ENCODE results near the gene PFDN5. TPM values are rescaled to one million over a fixed set of nuclear protein-coding genes. Genes with fewer than 3 reads are reported as not detected.

The PFDN5 gene
- total and polyA plus RNA-seq, 9 of the 15 experiments (the other 6 are each of a cell fraction or from before 2014, with no cell fraction given): 361 to 1,636 (median 742) TPM

DNA sequence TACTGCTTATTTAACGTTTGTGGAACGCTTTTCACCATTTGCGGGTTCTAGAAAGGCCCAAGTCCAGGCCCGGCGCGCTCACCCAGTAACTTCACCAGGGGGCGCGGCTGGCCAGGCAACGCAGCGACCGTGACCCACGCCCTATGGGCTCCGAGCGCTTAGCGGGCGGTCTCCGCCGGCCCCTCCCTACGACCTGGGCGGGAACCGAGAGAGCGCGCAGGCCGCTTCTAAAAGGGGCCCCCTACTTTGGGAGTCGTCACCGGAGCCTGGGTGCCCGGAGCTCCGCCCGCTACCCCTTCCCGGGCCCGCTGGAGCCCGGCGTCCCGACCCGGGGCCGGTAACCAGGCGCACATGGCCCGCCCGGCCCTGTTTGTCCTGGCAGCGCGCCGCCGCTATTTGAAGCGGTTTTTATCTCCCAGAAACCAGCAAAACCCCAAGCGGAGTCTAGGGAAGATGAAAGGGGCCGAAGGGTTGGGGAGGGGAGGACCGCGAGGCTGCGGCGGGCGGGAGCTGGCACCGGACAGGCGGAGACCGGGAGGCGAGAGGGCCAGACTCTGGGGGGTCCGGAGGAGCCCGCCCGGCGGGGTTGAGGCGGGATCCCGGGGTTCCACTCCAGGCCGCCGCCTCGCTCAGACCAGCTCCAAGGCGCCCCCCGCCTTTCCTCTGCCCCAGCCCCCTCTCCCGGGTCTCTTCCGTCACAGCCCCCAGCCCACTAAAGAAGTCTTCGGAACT, 29.6 kb downstream of the PFDN5 start (continued):
- TF ChIP-seq, protein P1, sequence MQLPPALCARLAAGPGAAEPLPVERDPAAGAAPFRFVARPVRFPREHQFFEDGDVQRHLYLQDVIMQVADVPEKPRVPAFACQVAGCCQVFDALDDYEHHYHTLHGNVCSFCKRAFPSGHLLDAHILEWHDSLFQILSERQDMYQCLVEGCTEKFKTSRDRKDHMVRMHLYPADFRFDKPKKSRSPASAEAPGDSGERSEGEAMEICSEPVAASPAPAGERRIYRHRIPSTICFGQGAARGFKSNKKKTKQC (CRISPR knock-in tag; IDR thresholded peaks at IDR 0.05): peak; percentile 26; the same call in 1 of the 2 replicates
- TF ChIP-seq BRD9 (IDR thresholded peaks at IDR 0.05; ENCODE audit: low read depth, partially characterized antibody) (peak; percentile 17), CXXC5 (CRISPR knock-in tag; IDR thresholded peaks at IDR 0.05) (peak; percentile 93), RAD51 (IDR thresholded peaks at IDR 0.05; ENCODE audit: borderline replicate concordance, low read depth) (no peak), MAZ (CRISPR knock-in tag; conservative IDR thresholded peaks at IDR 0.05 in 1 of 2, IDR thresholded peaks at IDR 0.05 in 1 of 2) (peak; percentile 90 to 91), ZNF583 (CRISPR knock-in tag; IDR thresholded peaks at IDR 0.05) (0 out of 2 replicates have a peak, but pooled peaks have one; percentile 31), KDM1A (IDR thresholded peaks at IDR 0.05) (no peak), ZNF644 (tag; IDR thresholded peaks at IDR 0.05; ENCODE audit: low read depth) (no peak), ZNF175 (CRISPR knock-in tag; IDR thresholded peaks at IDR 0.05; ENCODE audit: low read depth) (0 out of 2 replicates have a peak, but pooled peaks have one; percentile 39), RBFOX2 (IDR thresholded peaks at IDR 0.05; ENCODE audit: low read depth, low read length) (peak; percentile 95), CBX3 (IDR thresholded peaks at IDR 0.05; ENCODE audit: borderline replicate concordance in 1 of 2, low read length in 2 of 2) (peak in 1 of 2 experiments; percentile 31; a peak in 1 of 3 replicates), POLR2AphosphoS5 (IDR thresholded peaks at IDR 0.05; ENCODE audit: control insufficient read depth, insufficient read depth, low read depth, low read length) (peak; percentile 61), FOXP1 (CRISPR knock-in tag; IDR thresholded peaks at IDR 0.05) (0 out of 2 replicates have a peak, but pooled peaks have one; percentile 27), FOXA3 (CRISPR knock-in tag; conservative IDR thresholded peaks at IDR 0.05 in 1 of 2, IDR thresholded peaks at IDR 0.05 in 1 of 2) (0 out of 4 replicates have a peak, but pooled peaks of 1 of the 2 experiments have one; percentile 37), POLR3G (IDR thresholded peaks at IDR 0.05; ENCODE audit: extremely low read depth, insufficient read length, insufficient replicate concordance) (no peak), ZNF184 (CRISPR knock-in tag; IDR thresholded peaks at IDR 0.05) (no peak), HSF4 (CRISPR knock-in tag; IDR thresholded peaks at IDR 0.05; ENCODE audit: borderline replicate concordance) (no peak), KLF16 (IDR thresholded peaks at IDR 0.05) (peak; percentile 59), BRCA1 (IDR thresholded peaks at IDR 0.05) (no peak), BRCA1 (CRISPR knock-in tag; IDR thresholded peaks at IDR 0.05) (no peak), EP400 (IDR thresholded peaks at IDR 0.05) (peak; percentile 89), ZNF133 (CRISPR knock-in tag; IDR thresholded peaks at IDR 0.05) (no peak)
- TF ChIP-seq, protein P2, sequence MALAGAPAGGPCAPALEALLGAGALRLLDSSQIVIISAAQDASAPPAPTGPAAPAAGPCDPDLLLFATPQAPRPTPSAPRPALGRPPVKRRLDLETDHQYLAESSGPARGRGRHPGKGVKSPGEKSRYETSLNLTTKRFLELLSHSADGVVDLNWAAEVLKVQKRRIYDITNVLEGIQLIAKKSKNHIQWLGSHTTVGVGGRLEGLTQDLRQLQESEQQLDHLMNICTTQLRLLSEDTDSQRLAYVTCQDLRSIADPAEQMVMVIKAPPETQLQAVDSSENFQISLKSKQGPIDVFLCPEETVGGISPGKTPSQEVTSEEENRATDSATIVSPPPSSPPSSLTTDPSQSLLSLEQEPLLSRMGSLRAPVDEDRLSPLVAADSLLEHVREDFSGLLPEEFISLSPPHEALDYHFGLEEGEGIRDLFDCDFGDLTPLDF (CRISPR knock-in tag; IDR thresholded peaks at IDR 0.05): peak; percentile 96
- TF ChIP-seq, protein P3, sequence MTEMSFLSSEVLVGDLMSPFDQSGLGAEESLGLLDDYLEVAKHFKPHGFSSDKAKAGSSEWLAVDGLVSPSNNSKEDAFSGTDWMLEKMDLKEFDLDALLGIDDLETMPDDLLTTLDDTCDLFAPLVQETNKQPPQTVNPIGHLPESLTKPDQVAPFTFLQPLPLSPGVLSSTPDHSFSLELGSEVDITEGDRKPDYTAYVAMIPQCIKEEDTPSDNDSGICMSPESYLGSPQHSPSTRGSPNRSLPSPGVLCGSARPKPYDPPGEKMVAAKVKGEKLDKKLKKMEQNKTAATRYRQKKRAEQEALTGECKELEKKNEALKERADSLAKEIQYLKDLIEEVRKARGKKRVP (CRISPR knock-in tag; IDR thresholded peaks at IDR 0.05): no peak

Data from K562 (cell line).